Activated CD8-positive, alpha-beta memory T cell treated with anti-CD3 and anti-CD28 coated beads for 48 hours (primary cell): ENCODE data around the gene TCF7L1.

Source experiments
- DNase-seq, 3 experiments: peaks; one replicate each; pipeline ENCODE4 v3.0.0-alpha.2; 2020; ENCODE audit warnings: low read depth in 2 of 3, low spot score in 2 of 3

Gene TCF7L1

GRCh38 chr2:85250045-85250444 is 116.9 kb downstream of the TCF7L1 start:
- no peak for DNase-seq

GRCh38 chr2:85251070-85251616 is 118.0 kb downstream of the TCF7L1 start:
- DNase-seq, result no peak

- no peak for DNase-seq
Observed at GRCh38 chr2:85253890-85254289, 120.7 kb downstream of the TCF7L1 start.

GRCh38 chr2:85254540-85255300 is 121.5 kb downstream of the TCF7L1 start:
- no peak for DNase-seq

GRCh38 chr2:85255456-85255812 is 122.2 kb downstream of the TCF7L1 start:
- no peak for DNase-seq

- no peak for DNase-seq
Observed at GRCh38 chr2:85255813-85256594, 122.8 kb downstream of the TCF7L1 start.

GRCh38 chr2:85257359-85257969 is 124.3 kb downstream of the TCF7L1 start:
- DNase-seq, result no peak

- DNase-seq, result no peak
Observed at GRCh38 chr2:85257970-85258605, 124.9 kb downstream of the TCF7L1 start.

GRCh38 chr2:85259101-85259590 is 126.0 kb downstream of the TCF7L1 start:
- DNase-seq, result no peak

GRCh38 chr2:85259879-85260278 is 126.7 kb downstream of the TCF7L1 start:
- no peak for DNase-seq

GRCh38 chr2:85263591-85263990 is 130.4 kb downstream of the TCF7L1 start:
- no peak for DNase-seq

- DNase-seq, result no peak
Observed at GRCh38 chr2:85264471-85264870, 131.3 kb downstream of the TCF7L1 start.

GRCh38 chr2:85265304-85265703 is 132.1 kb downstream of the TCF7L1 start:
- no peak for DNase-seq

- DNase-seq, result peak; percentile 14 to 56 (median 52)
Observed at GRCh38 chr2:85266146-85267041, 133.2 kb downstream of the TCF7L1 start.

GRCh38 chr2:85269959-85270358 is 136.8 kb downstream of the TCF7L1 start:
- no peak for DNase-seq

GRCh38 chr2:85272357-85272756 is 139.2 kb downstream of the TCF7L1 start:
- DNase-seq, result no peak

- DNase-seq, result no peak
Observed at GRCh38 chr2:85273738-85274731, 140.8 kb downstream of the TCF7L1 start.

GRCh38 chr2:85275984-85276540 is 142.9 kb downstream of the TCF7L1 start:
- DNase-seq, result no peak
